Panc1 (cell line): ENCODE results near the gene PMFBP1. TPM values are rescaled to one million over a fixed set of nuclear protein-coding genes. Genes with fewer than 3 reads are reported as not detected.

Experiments used
- ATAC-seq: fragments of 200-7000 bp; cut with Tn5 transposase; 2 replicates; pipeline ENCODE4 v1.9.1; 2020; ENCODE audit warnings: mild to moderate bottlenecking, moderate library complexity
- BruUV-seq: library from RNA; stranded (reverse); fragments of 400-500 nt; replicated peaks from 2 replicates; lab custom pipeline; 2021; lab: Mats Ljungman, UMichigan
- CTCF ChIA-PET: fragments of 300-600 bp; sonication (Branson Sonifier 250); formaldehyde crosslinking; loops from one replicate; lab custom pipeline; 2022; ENCODE audit warnings: antibody characterized with exemption; lab: Charles Lee
- POLR2A ChIA-PET: fragments of 300-600 bp; sonication (Branson Sonifier 250); formaldehyde crosslinking; loops from one replicate; lab custom pipeline; 2022; ENCODE audit warnings: antibody characterized with exemption; lab: Charles Lee
- DNase-seq: peaks from one replicate; pipeline ENCODE4 v3.0.0-alpha.2; 2010; ENCODE audit warnings: low read depth, low spot score
- H3K27ac ChIP-seq: 2 replicates; pipeline ENCODE4 v1.5.1; 2011; ENCODE audit warnings: mild to moderate bottlenecking, low read length, inconsistent platforms
- H3K27me3 ChIP-seq: fragments of 200-500 bp; sonication (Bioruptor generic); 2 replicates; pipeline ENCODE4 v1.6.0; 2014; ENCODE audit warnings: low read length, inconsistent platforms; ENCODE audit not compliant: control insufficient read depth, insufficient read depth
- H3K36me3 ChIP-seq: fragments of 200-500 bp; sonication (Bioruptor generic); 2 replicates; pipeline ENCODE4 v1.5.1; 2014; ENCODE audit warnings: inconsistent platforms, mild to moderate bottlenecking, low read length, moderate library complexity; ENCODE audit not compliant: control insufficient read depth, insufficient read depth
- H3K4me1 ChIP-seq: 2 replicates; pipeline ENCODE4 v1.5.1; 2011; ENCODE audit warnings: inconsistent platforms, mild to moderate bottlenecking, low read length, moderate library complexity; ENCODE audit not compliant: control insufficient read depth, insufficient read depth
- H3K4me3 ChIP-seq, 2 experiments: 2 replicates each; pipeline ENCODE4 v1.5.1; 2011 to 2012; ENCODE audit warnings: low read depth in 2 of 2, low read length in 2 of 2, mild to moderate bottlenecking in 2 of 2, inconsistent platforms in 1 of 2, moderate library complexity in 1 of 2
- H3K9me3 ChIP-seq: fragments of 200-500 bp; sonication (Bioruptor generic); 2 replicates; pipeline ENCODE4 v1.5.1; 2014; ENCODE audit warnings: low read depth, mild to moderate bottlenecking, inconsistent platforms, low read length, moderate library complexity; ENCODE audit not compliant: control insufficient read depth, insufficient read depth
- CTCF ChIP-seq: fragments of 450-650 bp; IDR thresholded peaks from 2 replicates; pipeline ENCODE4 v1.5.1; 2017; ENCODE audit warnings: mild to moderate bottlenecking
- POLR2AphosphoS5 ChIP-seq: IDR thresholded peaks from 2 replicates; pipeline ENCODE4 v1.6.1; 2012; ENCODE audit warnings: mild to moderate bottlenecking, low read depth, low read length, moderate library complexity
- REST ChIP-seq, 2 experiments: IDR thresholded peaks; 2 replicates each; pipeline ENCODE4 v1.6.1; 2011 to 2012; ENCODE audit warnings: low read depth in 2 of 2, control low read depth in 1 of 2, low read length in 1 of 2, mild to moderate bottlenecking in 1 of 2, moderate library complexity in 1 of 2; ENCODE audit not compliant: insufficient read depth in 1 of 2
- SIN3A ChIP-seq: IDR thresholded peaks from 2 replicates; pipeline ENCODE4 v1.6.1; 2012; ENCODE audit warnings: low read depth, mild to moderate bottlenecking, low read length, moderate library complexity, borderline replicate concordance; ENCODE audit not compliant: insufficient read depth
- TCF7L2 ChIP-seq: IDR thresholded peaks from 2 replicates; pipeline ENCODE4 v1.6.1; 2011; ENCODE audit warnings: mild to moderate bottlenecking, low read depth, low read length, inconsistent platforms
- in situ Hi-C: cut with HindIII; loops from 2 replicates; pipeline ENCODE4 v1.10.0; 2016; ENCODE audit warnings: low sequenced_read_pairs, low pct_unique_long_range_greater_than_20kb
- intact Hi-C: fragments of 100-400 bp; cut with micrococcal nuclease; formaldehyde crosslinking; loops from one replicate; pipeline ENCODE4 v1.10.0; 2022; ENCODE audit not compliant: unreplicated experiment
- total RNA-seq: library from RNA; stranded (reverse); gene quantifications from one replicate; pipeline ENCODE4 v1.2.1, GENCODE V29; 2021; ENCODE audit not compliant: unreplicated experiment

PMFBP1 gene
- total RNA-seq, 1 experiment from 2014 or later = 0.10 TPM

- Histone ChIP-seq H3K4me1 (no peaks in the 10 kb centered on the region), H3K9me3 (no peaks in the 10 kb centered on the region), H3K4me3 (no peak overlapping the region), H3K36me3 (no peaks in the 10 kb centered on the region), H3K27me3 (peaks cover 2% of the 10 kb centered on the region; the same call in 1 of the 2 replicates), H3K27ac (no peak overlapping the region)
- no TSS peak for BruUV-seq
- TF ChIP-seq POLR2AphosphoS5 (no peak), SIN3A (no peak), TCF7L2 (no peak), REST (IDR thresholded peaks at IDR 0.05; ENCODE audit: insufficient read depth in 1 of 2, low read depth in 2 of 2, low read length in 1 of 2) (no peak), CTCF (no peak)
- intact Hi-C loops = loop anchor here (5.0 kb wide), 1 partner anchor 341 kb away; no protein-coding TSS in a partner anchor
- in situ Hi-C loops = no loop called here
- DNase-seq = no peak
- POLR2A ChIA-PET = no interaction called here
- no peak for ATAC-seq
- CTCF ChIA-PET = no interaction called here
These were observed 45.6 kb downstream of the PMFBP1 start for GRCh38 chr16:72126429-72126765.

- DNase-seq = no peak
- ATAC-seq = no peak
- in situ Hi-C loops (no loop called here), intact Hi-C loops (loop anchor here (5.0 kb wide), 1 partner anchor 341 kb away; no protein-coding TSS in a partner anchor)
- Histone ChIP-seq H3K36me3 (no peaks in the 10 kb centered on the region), H3K27me3 (0 out of 2 replicates have a peak, but pooled peaks cover 2% of the 10 kb centered on the region), H3K4me1 (no peaks in the 10 kb centered on the region), H3K27ac (no peak overlapping the region), H3K9me3 (no peaks in the 10 kb centered on the region), H3K4me3 (no peak overlapping the region)
- TF ChIP-seq SIN3A = no peak
- TF ChIP-seq TCF7L2 = no peak
- TF ChIP-seq POLR2AphosphoS5 = no peak
- TF ChIP-seq REST (IDR thresholded peaks at IDR 0.05; ENCODE audit: insufficient read depth in 1 of 2, low read depth in 2 of 2, low read length in 1 of 2) = no peak
- TF ChIP-seq CTCF = no peak
- CTCF ChIA-PET = no interaction called here
- POLR2A ChIA-PET = no interaction called here
- no TSS peak for BruUV-seq
These were observed 46.1 kb downstream of the PMFBP1 start for GRCh38 chr16:72125635-72126428.
